B cell (primary cell): ENCODE measurements around the gene TRNAU1AP.
"Not testable (repeated sequence)": the region's sequence is repeated elsewhere in the genome, so short reads cannot be mapped to it uniquely, and the experiment has no call there.

ENCODE experiments used
- EZH2 ChIP-seq: IDR thresholded peaks from 2 replicates; pipeline ENCODE4 v1.6.1; 2012; ENCODE audit warnings: borderline replicate concordance, low read depth, mild to moderate bottlenecking, moderate library complexity, low read length; ENCODE audit not compliant: insufficient read depth, poor library complexity, severe bottlenecking
- TF ChIP-seq, protein P1 (sequence below): fragments of 200-600 bp; IDR thresholded peaks from one replicate; pipeline ENCODE4 v1.8.0; 2022; ENCODE audit warnings: antibody characterized with exemption, mild to moderate bottlenecking

DNA sequence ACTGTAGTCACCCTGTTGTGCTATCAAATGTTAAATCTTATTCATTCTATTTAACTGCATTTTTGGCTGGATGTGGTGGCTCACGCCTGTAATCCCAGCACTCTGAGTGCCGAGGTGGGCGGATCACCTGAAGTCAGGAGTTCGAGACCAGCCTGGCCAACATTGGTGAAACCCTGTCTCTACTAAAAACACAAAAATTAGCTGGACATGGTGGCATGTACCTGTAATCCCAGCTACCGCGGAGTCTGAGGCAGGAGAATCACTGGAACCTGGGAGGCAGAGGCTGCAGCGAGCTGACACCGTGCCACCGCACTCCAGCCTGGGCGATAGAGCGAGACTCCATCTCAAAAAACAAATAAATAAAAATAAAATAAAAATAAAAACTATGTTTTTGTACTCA is 43.4 kb downstream of the TRNAU1AP start:
- TF ChIP-seq, protein P1, sequence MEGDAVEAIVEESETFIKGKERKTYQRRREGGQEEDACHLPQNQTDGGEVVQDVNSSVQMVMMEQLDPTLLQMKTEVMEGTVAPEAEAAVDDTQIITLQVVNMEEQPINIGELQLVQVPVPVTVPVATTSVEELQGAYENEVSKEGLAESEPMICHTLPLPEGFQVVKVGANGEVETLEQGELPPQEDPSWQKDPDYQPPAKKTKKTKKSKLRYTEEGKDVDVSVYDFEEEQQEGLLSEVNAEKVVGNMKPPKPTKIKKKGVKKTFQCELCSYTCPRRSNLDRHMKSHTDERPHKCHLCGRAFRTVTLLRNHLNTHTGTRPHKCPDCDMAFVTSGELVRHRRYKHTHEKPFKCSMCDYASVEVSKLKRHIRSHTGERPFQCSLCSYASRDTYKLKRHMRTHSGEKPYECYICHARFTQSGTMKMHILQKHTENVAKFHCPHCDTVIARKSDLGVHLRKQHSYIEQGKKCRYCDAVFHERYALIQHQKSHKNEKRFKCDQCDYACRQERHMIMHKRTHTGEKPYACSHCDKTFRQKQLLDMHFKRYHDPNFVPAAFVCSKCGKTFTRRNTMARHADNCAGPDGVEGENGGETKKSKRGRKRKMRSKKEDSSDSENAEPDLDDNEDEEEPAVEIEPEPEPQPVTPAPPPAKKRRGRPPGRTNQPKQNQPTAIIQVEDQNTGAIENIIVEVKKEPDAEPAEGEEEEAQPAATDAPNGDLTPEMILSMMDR, result not testable (repeated sequence)
- TF ChIP-seq EZH2, result not testable (repeated sequence)
